ENCODE measurements around the gene SLC44A5. TPM values are rescaled to one million over a fixed set of nuclear protein-coding genes. Genes with fewer than 3 reads are reported as not detected.
"Not testable (repeated sequence)": the region's sequence is repeated elsewhere in the genome, so short reads cannot be mapped to it uniquely, and the experiment has no call there.

SLC44A5 gene
- polyA plus RNA-seq, 3 donors: 0.04 to 0.25 TPM; not detected in 1

GRCh38 chr1:75482951-75483350 is 128.0 kb downstream of the SLC44A5 start:
- no peak overlapping the region for H3K27ac ChIP-seq (ENCODE audit: low read depth, low read length)
- 29 to 50% (median 37%) methylated on average over 2 of the region's 2 CpGs for WGBS, 3 donors

DNA sequence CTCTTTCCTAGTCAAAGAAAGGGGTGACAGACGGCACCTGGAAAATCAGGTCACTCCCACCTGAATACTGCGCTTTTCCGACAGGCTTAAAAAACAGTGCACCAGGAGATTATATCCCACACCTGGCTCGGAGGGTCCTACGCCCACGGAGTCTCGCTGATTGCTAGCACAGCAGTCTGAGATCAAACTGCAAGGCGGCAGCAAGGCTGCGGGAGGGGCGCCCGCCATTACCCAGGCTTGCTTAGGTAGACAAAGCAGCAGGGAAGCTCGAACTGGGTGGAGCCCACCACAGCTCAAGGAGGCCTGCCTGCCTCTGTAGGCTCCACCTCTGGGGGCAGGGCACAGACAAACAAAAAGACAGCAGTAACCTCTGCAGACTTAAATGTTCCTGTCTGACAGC is 134.4 kb downstream of the SLC44A5 start:
- H3K27ac ChIP-seq (ENCODE audit: low read depth, low read length): not testable (repeated sequence)
- WGBS, 3 donors: 88 to 89% (median 88%) methylated on average over 12 of the region's 12 CpGs

GRCh38 chr1:75475696-75476095 is 135.2 kb downstream of the SLC44A5 start:
- WGBS, 3 donors: 85 to 95% (median 89%) methylated on average over 4 of the region's 4 CpGs
- no peak overlapping the region for H3K27ac ChIP-seq (ENCODE audit: low read depth, low read length)

DNA sequence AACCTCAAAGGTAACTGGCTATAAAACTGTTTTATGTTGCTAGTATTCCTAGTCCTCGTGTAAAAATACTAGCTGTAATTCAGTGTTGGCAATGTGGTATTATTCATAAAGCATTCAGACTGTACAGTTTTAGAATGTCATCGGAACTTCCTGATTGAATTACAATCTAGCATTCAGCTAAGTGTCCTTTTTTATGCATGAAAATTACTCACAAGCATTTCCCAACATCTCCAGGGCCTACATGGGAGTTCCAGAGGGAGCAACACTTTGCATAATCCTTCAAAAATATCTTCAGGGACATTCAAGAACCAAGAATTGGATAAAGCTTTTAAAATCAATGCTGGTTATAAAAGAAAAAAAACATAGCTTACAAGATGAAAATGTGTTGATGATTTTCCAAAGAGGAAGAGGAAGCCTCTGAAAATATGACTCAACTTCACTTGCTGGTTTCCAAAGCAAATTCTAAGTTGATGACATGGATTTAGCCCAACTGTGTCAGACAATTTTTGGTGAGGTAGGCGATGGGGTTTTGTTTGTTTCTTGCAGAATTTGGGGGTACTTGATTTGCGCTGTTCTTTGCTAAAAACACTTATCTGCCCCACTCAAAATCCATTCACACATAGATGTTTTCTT is 137.8 kb downstream of the SLC44A5 start:
- no peak overlapping the region for H3K27ac ChIP-seq (ENCODE audit: low read depth, low read length)
- whole genome bisulfite sequencing, 3 donors: 56 to 68% (median 65%) methylated on average over 4 of the region's 4 CpGs

DNA sequence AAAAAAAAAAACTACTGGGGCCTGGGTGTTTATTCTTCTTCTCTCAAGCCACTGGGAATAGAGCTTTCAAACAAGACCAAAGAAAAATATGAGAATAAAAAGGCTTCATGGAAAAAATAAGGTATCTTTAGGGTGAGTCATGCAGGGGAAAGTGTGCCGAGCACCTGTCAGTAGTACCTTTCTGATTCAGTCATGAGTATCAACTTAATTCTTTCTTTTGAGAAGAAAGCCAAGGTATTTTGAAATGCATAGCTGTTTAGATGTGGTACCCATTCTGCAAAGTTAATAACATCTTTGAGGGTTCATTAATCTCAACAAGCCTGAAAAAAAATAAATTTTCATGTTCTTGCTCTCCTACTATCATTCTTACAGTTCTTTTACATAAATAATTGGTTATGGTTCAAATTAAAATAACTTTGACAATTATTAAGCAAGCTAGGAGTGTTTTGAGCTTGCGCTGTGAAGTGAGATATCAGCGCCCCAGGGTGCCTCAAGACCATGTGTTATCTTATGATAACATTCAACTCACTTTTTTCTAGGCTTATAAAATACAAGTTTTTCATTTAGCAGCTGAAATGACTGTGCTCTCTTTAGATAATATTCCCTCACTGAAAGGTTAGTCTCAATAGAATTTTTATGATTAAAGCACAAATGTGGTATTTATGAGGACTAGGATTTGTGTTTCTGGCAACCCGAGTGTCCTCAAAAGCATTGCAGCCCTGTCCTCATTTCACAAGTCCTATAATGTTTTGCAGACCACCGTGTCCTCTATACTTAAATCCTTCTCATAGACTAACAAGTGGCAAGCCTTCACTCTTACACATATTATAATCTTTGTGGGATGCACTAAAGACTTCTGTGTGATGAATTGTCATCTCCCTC is 138.6 kb downstream of the SLC44A5 start:
- WGBS, 3 donors: 69 to 81% (median 71%) methylated on average over 5 of the region's 5 CpGs
- no peak overlapping the region for H3K27ac ChIP-seq (ENCODE audit: low read depth, low read length)

GRCh38 chr1:75471252-75471651 is 139.7 kb downstream of the SLC44A5 start:
- H3K27ac ChIP-seq (ENCODE audit: low read depth, low read length): no peak overlapping the region
- WGBS, 3 donors: 60 to 71% (median 67%) methylated on average over 3 of the region's 3 CpGs

DNA sequence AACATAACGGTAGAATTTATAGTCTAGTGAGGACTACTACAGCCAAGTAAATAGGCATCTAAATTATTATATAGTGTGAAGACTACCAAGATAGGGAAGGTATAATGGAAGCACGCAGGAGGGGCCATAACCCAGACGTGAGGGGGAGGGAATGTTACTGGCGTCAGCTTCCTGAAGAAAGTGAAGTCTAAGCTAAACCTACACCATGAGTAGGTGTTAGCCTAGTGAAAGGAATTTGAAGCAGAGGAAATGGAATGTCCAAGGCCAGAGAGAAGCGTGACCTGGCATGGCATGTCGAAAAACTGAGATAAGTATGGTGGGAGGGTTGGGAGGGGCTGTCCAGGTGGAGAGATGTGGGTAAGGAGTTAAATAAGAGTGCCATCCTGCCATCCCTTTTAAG is 140.5 kb downstream of the SLC44A5 start:
- 55 to 75% (median 69%) methylated on average over 6 of the region's 6 CpGs for WGBS, 3 donors
- H3K27ac ChIP-seq (ENCODE audit: low read depth, low read length): no peak overlapping the region

- 63 to 69% (median 64%) methylated on average over 7 of the region's 7 CpGs for WGBS, 3 donors
- no peak overlapping the region for H3K27ac ChIP-seq (ENCODE audit: low read depth, low read length)
Measured at GRCh38 chr1:75469586-75470173, 141.2 kb downstream of the SLC44A5 start.

DNA sequence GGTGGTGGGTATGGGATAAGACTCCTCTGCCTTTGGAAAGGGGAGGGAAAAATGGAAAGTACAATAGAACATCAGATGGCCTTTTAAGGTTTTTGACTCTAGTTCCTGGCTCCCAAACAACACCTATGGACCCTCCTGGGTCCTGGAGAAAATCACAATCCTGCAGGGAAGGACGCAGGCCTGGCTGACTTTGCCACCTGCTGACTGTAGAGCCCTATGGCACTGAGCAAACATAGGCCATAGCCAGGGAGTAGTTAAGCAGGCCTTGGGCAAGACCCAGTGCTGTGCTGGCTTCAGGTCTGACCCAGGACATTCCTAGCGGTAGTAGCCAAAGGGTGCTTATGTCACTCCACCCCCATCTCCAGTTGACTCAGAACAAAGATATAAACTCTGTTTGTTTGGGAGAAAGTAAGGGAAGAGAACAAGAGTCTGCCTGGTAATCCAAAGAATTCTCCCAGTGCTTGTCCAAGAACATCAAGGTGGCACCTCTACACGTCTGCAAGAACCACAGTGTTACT is 149.0 kb downstream of the SLC44A5 start:
- H3K27ac ChIP-seq (ENCODE audit: low read depth, low read length): no peak overlapping the region
- WGBS, 3 donors: 80 to 95% (median 90%) methylated on average over 3 of the region's 3 CpGs

- no peak overlapping the region for H3K27ac ChIP-seq (ENCODE audit: low read depth, low read length)
- WGBS, 3 donors: 61 to 84% (median 62%) methylated on average over 5 of the region's 5 CpGs
Measured at GRCh38 chr1:75449998-75450397, 160.9 kb downstream of the SLC44A5 start.

- no peak overlapping the region for H3K27ac ChIP-seq (ENCODE audit: low read depth, low read length)
- 64 to 77% (median 68%) methylated on average over 1 of the region's 1 CpG for WGBS, 3 donors
Measured at GRCh38 chr1:75444220-75444619, 166.7 kb downstream of the SLC44A5 start.

DNA sequence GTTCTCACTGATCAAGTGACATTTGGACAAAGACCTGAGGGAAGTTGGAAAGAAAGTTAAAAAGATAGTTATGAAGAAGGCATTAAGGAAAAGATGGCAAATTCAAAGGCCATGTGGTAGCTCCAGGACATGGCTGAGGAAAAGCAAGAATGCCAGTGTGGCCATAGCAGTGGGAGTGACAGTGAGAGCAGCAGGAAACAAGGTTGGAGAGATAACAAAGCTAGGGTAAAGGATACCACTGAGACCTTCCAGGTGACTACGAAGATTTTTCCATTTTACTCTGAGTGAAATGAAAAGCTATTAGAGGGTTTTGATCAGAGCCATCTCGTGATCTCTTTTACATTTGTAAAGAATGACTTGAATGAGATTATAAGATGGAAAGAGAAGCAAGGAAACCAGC is 170.6 kb downstream of the SLC44A5 start:
- WGBS, 3 donors: 46 to 69% (median 60%) methylated on average over 2 of the region's 2 CpGs
- H3K27ac ChIP-seq (ENCODE audit: low read depth, low read length): no peak overlapping the region

DNA sequence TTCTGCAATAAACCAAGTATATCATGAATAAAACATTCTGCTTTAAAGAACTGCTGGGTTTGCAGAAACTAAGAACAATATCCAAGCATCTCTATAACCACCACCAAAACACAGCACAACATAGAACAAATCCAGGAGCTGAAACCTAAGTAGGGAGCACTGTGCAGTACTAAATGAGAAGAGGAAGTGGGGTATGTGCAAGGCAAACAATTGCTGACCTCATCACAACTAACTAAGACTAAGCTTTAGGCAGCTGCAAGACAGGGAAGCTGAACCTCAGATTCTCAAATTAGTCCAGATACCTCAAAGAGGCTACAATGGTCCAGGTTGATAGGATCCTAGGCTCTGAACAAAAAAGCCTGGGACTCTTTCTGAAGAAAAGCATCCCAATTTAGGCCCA is 172.6 kb downstream of the SLC44A5 start:
- H3K27ac ChIP-seq (ENCODE audit: low read depth, low read length): no peak overlapping the region

DNA sequence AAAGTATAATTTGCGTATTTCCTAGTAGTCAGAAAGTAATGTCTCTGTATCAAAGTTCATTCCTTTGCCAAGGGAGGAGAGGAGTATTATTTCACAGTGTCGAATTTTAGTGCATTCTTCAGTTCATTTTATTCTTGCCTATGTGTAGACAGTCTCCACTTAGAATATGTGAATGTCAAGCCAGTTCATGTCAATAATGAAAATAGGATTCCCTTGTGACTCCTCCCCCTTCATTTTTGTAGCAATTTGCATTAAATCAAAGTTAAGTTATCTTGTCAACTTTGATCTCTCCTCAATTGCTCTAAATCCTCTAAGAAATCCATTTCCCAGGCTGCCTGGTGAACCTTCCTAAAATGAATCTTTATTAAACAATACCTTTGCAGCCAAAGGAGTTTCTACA is 179.1 kb downstream of the SLC44A5 start:
- 60 to 64% (median 64%) methylated on average over 2 of the region's 2 CpGs for WGBS, 3 donors
- no peak overlapping the region for H3K27ac ChIP-seq (ENCODE audit: low read depth, low read length)

GRCh38 chr1:75430526-75430925 is 180.4 kb downstream of the SLC44A5 start:
- H3K27ac ChIP-seq (ENCODE audit: low read depth, low read length): no peak overlapping the region

DNA sequence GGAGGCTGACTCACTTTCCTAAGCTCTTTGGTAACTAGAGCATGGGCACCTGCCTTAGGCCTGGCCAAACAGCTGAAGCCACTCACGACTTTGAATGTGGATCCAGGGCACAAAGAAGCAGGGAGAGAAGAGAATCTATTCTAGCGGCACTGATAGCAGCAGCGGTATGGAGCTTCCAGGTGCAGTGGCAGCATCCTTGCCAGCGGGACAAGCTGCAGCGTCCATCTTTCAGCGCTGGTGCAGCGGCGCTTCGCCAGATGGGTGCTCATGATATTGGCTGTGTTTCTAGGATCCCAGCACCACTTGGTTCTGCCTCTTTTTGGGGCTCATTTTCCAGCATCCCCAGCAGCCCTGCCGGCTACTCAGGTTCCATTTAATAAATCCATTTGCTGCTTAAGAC is 184.2 kb downstream of the SLC44A5 start:
- 81 to 85% (median 83%) methylated on average over 10 of the region's 10 CpGs for WGBS, 3 donors
- no peak overlapping the region for H3K27ac ChIP-seq (ENCODE audit: low read depth, low read length)

GRCh38 chr1:75425001-75425650 is 185.8 kb downstream of the SLC44A5 start:
- no peak overlapping the region for H3K27ac ChIP-seq (ENCODE audit: low read depth, low read length)
- 31 to 77% (median 76%) methylated on average over 3 of the region's 3 CpGs for WGBS, 3 donors

- no peak overlapping the region for H3K27ac ChIP-seq (ENCODE audit: low read depth, low read length)
- WGBS, 3 donors: 35 to 64% (median 60%) methylated on average over 5 of the region's 5 CpGs
Measured at GRCh38 chr1:75423616-75424015, 187.3 kb downstream of the SLC44A5 start.

- H3K27ac ChIP-seq (ENCODE audit: low read depth, low read length): no peak overlapping the region
- WGBS, 3 donors: 20 to 52% (median 49%) methylated on average over 4 of the region's 4 CpGs
Measured at GRCh38 chr1:75423136-75423535, 187.8 kb downstream of the SLC44A5 start.

Measured in adipose tissue (tissue), 3 donors.